HK-2 (cell line): ENCODE results near the gene PRPF19.

Experiments
- DNase-seq: peaks from one replicate; pipeline ENCODE4 v3.0.0-alpha.2; 2018; ENCODE audit not compliant: unreplicated experiment

The PRPF19 gene

DNA sequence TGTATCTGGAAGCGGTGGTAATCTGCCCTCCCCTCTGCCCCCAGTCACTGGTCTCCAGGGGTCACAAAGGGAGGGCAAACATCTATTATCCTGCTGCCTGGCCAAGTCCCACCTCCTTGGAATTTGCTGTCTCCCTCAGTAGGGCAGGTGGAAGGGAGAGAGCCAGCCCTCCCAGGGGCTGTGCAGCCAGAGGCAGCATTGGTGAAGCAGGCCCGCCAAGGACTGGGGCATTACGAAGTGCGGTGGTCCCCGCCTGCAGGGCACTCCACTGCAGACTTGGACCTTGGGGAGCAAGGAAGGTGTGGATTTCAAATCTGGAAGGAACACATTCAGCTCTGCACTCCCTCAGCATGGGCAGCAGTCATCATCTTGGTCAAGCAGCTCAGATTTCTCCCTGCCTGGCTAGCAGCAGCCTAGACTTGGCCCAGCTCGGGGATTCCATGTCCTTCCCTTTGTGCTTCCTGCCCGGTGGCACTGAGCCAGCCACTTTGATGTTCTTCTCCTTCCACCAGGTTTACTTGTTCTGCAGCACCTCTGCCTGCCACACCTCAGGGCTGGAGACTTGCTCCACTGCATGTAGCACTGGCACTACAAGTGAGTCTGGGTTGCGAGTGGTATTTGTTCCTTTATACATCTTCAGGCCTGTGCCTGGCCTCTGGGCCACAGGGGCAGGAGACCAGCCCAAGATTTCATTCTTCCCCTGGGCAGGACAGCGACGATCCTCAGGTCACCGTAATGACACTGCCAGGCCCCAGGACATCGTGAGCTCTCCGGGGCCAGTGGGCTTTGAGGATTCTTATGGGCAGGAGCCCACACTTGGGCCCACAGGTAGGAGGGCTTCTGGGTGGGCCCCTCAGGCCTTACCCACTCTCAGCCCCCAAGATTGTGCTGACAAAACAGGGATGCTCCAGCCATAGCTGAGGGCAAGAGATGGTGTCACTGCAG, 31.7 kb downstream of the PRPF19 start:
- no peak for DNase-seq

DNA sequence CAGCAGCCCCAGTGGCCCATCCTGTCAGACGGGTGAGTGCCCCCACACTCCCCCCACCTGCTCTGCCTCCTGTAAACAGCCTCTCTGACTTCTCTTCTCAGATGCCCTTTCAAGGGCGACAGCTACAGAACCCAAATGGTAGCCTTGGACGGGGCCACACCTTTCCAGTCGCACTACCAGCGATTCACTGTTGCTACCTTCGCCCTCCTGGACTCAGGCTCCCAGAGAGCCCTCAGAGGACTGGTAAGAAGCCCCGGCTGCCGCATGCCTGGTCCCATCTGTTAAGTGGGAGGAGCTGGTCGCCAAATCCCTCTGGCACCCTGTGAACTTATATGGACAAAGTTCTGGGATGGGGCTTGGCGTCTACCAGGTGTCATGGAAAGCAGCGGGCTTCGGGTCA, 32.9 kb downstream of the PRPF19 start:
- DNase-seq = no peak

DNA sequence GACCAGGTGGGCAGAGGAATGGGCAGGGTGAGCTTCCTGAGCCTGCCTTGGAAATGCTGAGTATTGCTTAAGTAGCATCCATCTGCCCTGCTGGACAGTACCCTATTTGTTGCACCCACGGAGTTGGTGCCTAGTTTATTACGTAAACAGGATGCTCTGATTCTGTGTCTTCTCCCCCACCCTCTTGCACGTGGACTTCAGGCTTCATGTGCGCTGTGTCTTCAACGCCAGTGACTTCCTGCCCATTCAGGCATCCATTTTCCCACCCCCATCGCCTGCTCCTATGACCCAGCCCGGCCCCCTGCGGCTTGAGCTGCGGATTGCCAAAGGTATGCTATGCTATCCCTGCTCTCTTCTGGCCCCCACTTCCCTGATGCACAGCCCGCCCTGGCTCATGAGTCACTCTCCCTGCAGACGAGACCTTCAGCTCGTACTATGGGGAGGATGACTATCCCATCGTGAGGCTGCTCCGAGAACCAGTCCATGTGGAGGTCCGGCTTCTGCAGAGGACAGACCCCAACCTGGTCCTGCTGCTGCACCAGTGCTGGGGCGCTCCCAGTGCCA, 33.3 kb downstream of the PRPF19 start:
- no peak for DNase-seq

DNA sequence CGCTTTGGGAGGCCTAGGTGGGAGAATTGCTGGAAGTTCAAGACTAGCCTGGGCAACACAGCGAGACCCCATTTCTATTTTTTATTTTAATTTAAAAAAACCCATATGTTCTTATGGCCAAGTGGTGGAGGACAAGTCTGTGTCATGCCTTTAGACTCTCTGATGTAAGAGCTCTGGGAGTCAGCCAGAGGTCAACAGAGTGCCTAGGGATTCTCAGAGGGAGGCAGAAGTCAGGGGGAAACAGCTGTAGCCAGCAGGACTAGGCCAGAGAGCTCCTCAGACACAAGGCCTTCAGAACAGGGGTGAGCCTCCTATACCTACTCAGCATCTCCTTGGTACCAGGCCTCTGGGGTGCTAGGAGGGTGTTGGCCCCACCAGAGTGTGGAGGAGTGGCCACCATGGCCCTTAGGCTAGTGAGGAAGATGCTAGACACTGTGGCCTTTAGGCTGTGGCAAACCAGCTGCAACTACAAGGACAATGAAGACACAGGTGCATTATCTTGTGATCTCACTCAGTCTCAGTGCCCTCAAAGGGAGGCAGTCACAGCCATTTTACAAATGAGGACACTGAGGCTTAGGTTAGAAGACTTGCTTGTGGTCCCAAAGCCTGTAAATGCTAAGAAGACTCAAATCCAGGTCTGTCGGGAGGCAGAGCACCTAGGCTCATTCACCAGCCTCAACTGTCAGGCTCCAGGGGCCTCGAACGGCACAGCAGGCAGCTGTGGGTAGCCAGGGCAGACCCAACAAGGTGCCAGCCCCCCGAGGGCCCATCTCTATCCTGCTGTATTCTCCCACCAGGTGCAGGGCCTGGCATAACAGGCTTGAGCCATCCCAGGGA, 34.0 kb downstream of the PRPF19 start:
- DNase-seq = no peak

DNA sequence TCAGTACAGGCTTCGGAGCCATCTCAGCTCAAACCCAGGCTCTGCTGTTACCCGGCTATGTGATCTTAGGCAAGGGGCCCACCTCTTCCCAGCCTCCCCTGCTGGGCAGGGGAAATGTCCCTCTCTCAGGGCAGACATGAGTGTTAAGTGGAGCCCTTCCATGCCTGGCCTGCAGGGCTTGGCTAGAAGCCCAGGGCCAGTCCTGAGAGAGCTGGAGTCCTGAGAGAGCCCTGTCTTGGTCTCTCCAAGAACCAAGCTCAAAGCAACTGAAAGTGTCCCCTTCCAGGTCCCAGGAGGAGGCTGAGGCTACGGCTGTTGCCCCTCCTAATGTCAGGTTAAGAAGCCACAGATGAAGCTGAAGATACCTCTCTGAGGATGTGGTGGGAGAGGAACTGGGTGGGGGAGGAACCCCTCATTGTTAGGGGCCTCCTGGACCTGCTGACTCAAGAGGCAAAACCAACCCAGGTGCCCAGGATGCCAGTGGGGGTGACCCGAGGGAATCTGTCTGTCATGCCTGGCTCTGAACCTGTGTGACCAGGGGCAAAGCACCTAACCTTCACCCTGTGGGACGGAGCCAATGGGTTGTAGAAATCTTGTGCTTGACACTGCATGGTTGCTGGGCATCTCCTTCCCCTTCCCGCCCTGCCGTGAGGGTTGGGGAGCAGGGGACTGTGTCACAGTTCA, 34.9 kb downstream of the PRPF19 start:
- DNase-seq = no peak

DNA sequence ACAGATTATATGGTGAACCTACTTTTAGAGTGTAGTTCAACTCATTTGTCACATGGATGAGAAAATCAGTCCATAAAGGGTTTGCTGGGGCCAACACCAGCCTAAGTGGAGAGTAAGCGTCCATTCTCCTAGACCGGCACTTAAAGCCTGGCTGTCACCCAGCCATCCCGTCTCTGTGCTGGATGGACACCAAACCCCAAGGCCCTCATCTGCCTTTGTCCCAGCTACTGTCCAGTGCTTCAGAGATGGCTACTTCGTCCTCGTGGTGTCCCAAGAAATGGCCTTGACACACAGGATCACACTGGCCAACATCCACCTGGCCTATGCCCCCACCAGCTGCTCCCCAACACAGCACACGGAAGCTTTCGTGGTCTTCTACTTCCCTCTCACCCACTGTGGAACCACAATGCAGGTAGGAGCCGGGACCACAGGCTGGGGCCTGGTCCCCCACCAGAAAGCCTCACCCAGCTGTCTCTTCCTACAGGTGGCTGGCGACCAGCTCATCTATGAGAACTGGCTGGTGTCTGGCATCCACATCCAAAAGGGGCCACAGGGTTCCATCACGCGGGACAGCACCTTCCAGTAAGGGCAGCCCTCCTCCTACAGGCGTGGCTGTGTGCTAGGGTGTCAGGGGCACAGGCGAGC, 35.5 kb downstream of the PRPF19 start:
- no peak for DNase-seq

DNA sequence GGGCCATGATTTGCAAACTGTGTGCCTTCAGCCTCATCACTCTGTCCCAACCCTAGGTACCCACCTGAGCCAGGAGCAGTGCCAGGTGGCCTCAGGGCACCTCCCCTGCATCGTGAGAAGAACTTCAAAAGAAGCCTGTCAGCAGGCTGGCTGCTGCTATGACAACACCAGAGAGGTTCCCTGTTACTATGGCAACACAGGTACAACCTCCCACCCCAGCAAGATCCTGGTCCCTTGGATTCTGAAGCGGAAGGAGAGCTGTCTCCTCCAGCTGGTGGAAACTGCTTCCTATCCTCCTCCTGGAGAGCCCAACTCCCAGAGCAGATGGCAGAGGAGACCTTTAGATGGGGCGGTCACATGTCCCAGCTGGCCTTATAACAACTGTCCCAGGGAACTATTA, 36.1 kb downstream of the PRPF19 start:
- no peak for DNase-seq

DNA sequence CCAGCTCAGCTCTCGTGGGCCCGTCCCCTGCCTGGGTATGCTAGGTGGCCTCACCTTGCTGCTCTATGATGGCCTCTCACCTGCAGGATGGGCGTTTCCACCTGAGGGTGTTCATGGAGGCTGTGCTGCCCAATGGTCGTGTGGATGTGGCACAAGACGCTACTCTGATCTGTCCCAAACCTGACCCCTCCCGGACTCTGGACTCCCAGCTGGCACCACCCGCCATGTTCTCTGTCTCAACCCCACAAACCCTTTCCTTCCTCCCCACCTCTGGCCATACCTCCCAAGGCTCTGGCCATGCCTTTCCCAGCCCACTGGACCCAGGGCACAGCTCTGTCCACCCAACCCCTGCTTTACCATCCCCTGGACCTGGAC, 36.9 kb downstream of the PRPF19 start:
- no peak for DNase-seq

DNA sequence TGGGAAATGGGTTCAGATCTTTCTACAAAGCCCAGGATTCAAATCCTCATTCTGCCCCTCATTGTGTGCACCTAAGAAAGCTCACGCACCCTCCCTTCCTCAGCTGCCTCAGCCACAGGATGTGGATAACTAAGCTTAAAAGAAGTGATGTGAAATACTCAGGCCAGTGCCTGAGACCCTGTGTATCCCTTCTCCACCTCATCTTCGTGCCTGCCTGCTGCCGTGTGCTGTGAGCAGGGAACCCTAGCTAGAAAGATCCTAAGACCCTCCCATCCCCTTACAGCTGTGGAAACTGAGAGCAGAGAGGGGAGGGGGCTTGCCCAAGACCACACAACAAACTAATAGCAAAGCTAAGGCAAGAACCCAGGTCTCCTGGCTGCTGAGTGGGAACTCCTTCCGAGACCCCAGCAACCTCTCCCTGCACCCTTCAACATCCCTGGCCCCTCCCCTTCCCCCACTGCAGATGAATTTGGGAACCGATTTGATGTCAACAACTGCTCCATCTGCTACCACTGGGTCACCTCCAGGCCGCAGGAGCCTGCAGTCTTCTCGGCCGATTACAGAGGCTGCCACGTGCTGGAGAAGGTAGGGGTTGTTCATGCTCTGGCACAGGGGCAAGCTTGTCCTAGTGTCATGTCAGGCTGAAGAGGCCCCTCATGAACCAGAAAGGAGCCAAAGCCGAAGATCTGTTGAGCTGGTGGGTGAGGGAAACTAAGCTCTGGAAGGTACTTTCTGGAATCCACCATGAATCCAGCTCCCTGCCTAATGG, 37.5 kb downstream of the PRPF19 start:
- DNase-seq = no peak

DNA sequence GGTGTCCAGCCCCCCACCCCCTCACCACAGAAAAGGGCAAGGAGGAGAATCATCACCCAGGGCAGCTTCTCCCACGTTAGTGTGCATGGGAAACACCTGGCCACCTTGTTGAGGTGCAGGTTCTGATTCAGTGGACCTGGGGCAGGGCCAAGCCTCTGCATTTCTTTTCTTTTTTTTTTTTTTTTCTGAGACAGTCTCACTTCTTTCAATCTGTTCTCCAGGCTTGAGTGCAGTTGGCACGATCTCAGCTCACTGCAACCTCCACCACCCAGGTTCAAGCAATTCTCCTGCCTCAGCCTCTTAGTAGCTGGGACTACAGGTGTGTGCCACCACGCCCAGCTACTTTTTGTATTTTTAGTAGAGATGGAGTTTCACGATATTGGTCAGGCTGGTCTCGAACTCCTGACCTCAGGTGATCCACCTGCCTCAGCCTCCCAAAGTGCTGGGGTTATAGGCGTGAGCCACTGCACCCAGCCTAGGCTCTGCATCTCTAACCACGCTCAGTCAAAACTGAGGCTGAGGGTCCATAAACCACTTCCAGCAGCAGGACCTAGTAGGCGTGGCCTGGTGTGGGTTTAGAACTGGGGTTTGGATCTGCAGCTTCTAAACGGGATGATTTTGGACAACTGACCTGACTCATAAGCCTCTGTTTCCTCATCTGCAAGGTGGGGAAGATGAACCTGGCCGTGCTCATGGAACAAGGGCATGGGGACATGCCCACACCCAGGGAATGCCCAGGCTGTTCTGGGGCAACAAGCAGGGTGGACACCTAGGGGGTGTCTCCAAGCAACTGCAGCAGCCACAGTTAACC, 38.3 kb downstream of the PRPF19 start:
- DNase-seq = no peak

DNA sequence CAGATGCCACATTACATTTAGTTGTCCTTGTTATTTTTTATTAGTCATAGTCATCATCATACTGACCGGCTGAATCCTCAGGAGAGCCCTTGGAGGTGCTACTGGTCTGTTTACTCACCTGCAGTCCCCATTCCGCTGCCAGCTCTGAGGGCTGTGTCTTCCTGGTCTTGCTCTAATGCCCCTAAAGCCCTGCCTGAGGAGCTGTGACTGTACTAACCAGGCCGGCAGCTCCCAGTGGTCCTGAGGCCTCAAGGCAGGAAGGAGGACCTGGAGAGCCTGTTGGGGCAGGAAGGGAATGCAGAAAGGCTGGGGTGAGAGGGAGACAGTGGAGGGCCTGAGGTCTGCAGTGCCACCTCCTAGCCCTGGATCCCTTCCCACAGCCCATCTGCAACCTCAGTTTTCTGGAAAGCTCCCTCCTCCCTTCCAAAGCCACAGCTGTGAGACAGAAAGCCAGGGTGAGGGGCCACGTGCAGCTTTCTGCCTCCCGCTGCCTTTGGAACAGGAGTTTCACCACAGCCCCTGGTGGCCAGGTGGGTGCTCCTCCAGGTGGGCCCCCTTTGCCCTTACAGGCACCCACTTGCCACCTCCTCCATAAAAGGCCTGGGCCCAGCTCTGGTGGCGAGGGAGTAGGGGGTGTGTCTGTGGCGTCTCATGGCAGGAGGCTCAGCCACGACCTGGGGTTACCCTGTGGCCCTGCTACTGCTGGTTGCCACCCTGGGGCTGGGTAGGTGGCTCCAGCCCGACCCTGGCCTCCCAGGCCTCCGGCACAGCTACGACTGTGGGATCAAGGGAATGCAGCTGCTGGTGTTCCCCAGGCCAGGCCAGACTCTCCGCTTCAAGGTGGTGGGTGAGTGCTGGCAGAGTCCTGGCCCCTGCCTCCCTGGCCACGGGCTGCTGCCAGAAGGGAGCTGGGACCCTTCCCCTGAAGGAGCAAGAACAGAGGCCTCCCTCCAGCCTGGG, 39.2 kb downstream of the PRPF19 start, which contains the start of gene ZP1:
Gene ZP1 (plus strand): TSS at position 632 of the 960 bp plus-strand sequence. CDS start 20 bp downstream, at position 652.
- no peak for DNase-seq

DNA sequence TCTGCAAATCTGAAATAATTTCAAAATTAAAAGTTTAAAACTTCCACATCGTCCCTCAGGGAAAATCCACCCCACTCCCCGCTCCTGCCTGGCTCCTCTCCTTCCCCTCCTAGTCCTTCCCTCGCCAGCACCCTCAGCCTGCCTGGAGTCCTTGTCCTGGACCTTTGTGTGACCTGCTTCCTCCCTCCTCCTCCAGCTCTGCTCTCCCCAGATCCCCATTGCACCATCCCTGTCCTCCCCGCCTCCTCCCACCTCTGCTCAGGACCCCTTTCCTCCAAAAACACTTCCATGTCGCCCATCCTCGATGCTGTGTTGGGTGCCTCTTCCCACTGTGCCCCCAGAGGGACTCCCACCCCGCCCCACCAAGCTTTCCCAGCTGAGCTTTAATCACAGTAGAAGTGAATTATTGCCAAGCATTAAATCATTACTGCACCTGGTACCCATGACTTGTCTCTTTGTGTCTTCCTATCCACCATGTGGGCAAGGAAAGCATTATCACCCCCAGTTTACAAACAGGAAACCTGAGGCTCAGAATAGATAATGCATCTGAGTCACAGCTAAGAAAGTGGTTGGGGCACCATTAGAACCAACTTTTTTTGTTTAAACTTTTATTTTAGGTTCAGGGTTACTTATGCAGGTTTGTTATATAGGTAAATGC, 41.4 kb downstream of the PRPF19 start:
- DNase-seq = no peak

DNA sequence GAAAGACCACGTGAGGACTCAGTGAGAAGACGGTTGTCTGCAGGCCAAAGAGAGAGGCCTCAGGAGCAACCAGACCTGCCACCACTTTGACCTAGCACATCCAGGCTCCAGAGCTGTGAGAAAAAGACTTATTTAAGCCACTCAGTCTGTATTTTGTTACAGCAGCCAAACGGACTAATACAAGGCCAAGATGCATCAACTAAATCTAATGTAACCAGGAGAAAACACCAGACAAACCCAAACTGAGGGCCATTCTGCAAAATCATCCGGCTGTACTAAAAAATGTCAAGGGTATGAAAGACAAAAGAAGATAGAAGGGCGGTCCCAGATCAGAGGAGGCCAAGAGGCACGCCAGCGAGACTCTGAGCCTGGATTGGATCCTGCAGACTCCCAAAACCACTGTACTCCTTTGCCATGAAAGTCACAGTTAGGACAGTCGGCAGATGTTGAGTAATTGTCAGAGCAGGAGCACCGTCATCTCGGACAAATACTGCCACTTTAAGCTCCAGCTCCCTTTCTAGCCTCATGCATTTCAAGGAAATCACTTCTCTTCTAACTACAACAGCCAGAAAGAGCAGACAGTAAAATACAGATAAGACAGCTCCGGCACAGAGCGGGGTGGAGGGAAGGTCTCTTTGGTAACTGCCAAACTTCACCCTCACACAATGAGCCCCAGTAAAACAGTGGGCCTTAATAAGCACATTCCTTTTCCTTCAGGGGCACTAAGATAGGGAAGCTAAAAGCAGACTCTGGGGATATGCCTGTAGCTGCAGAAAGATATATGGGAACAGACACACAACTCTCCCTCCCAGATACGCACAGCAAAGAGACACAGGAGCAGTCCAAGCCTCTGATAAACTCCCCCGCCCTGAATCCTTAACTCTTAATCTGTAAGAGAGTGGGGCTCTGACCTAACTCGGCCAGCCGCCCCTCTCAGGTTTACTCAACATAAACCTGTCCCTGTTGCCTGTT, 42.5 kb downstream of the PRPF19 start:
- DNase-seq = no peak

DNA sequence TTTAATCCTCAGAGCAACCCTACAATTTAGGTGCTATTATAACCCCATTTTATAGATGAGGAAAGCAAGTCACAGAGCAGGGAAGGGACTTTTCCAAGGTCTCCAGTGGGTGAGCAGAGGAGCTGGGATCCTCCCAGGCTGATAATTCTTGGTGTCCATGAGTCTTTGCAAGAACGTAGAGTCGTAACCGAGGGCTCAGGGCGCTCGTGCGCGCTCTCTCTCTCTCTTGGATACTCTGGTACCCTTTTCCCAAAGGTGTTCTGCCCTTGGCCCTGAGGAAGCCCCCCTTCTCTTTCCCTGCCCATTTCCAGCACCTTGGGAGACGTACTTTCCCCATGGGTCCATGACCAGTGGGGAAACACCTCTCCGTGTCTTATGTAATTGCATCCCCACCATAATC, 44.2 kb downstream of the PRPF19 start:
- no peak for DNase-seq

DNA sequence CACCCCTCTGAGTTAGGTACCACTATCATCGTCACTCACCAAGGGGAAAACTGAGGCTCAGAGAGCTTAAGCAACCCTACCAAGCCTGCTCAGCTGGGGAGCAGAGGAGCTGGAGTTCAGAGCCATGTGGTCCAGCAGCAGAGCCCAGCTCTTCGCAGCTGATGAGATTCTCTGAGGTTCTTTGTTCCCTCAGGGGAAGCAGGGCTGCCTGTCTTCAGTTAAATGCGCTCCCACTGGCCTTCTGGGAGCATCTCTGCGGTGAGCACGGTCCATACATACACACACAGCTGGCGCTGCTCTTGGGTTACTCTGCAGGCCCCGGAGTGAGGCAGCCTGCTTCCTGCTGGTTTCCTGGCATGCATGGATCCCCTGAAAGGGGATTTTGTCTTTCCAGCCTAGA, 45.4 kb downstream of the PRPF19 start:
- no peak for DNase-seq

DNA sequence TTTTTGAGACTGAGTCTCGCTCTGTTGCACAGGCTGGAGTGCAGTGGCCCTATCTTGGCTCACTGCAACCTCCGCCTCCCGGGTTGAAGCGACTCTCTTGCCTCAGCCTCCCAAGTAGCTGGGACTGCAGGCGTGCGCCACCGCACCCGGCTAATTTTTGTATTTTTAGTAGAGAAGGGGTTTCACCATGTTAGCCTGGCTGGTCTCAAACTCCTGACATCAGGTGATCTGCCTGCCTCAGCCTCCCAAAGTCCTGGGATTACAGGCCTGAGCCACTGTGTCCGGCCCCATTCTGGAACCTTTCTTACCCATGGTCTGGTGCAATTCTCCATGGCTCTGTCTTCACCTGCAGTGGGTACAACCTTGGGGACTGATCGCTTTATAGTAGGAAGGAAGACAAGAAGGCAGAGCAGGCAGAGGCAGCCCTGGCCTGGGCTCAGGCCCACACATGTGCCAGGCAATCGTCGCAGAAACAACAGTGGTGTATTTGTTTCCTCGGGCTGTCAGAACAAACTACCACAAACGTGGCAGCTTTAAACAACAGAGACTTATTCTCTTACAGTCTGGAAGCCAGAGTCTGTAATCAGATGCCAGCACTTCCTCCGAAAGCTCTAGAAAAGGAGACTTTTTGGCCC, 46.7 kb downstream of the PRPF19 start:
- no peak for DNase-seq
